ENCODE measurements around the gene ALDOC.
A peak's percentile ranks its signal among the peaks of the same experiment; 100 is the strongest.
"Not testable (repeated sequence)": the region's sequence is repeated elsewhere in the genome, so short reads cannot be mapped to it uniquely, and the experiment has no call there.

ALDOC gene

GRCh38 chr17:28582513-28582912, 5.8 kb upstream of the ALDOC start:
- no peak for DNase-seq (ENCODE audit: low spot score)

GRCh38 chr17:28580959-28581358, 4.3 kb upstream of the ALDOC start:
- DNase-seq (ENCODE audit: low spot score) = no peak

- DNase-seq (ENCODE audit: low spot score) = no peak
These were observed 2.8 kb upstream of the ALDOC start for GRCh38 chr17:28579526-28579925.

- no peak for DNase-seq (ENCODE audit: low spot score)
These were observed 1.8 kb upstream of the ALDOC start for GRCh38 chr17:28578246-28579195.

- DNase-seq (ENCODE audit: low spot score) = no peak
These were observed 750 bp upstream of the ALDOC start for GRCh38 chr17:28577466-28577824.

- not testable (repeated sequence) for DNase-seq (ENCODE audit: low spot score)
These were observed 679 bp downstream of the ALDOC start for GRCh38 chr17:28576016-28576415.

GRCh38 chr17:28575126-28575795, 1.4 kb downstream of the ALDOC start:
- peak; percentile 59 for DNase-seq (ENCODE audit: low spot score)

GRCh38 chr17:28574526-28574925, 2.2 kb downstream of the ALDOC start:
- no peak for DNase-seq (ENCODE audit: low spot score)

- DNase-seq (ENCODE audit: low spot score) = no peak
These were observed 2.7 kb downstream of the ALDOC start for GRCh38 chr17:28573966-28574480.

GRCh38 chr17:28573521-28573920, 3.2 kb downstream of the ALDOC start:
- DNase-seq (ENCODE audit: low spot score) = no peak

- DNase-seq (ENCODE audit: low spot score) = no peak
These were observed 3.7 kb downstream of the ALDOC start for GRCh38 chr17:28573040-28573380.

GRCh38 chr17:28572259-28573039, 4.2 kb downstream of the ALDOC start:
- no peak for DNase-seq (ENCODE audit: low spot score)

- DNase-seq (ENCODE audit: low spot score) = peak; percentile 96
These were observed 5.2 kb downstream of the ALDOC start, which contains the start of gene PIGS for GRCh38 chr17:28571361-28572122. TSS of gene PIGS (minus strand) at chr17:28571524. CDS start at chr17:28571496, 28 bp downstream.

GRCh38 chr17:28570716-28571360, 5.9 kb downstream of the ALDOC start:
- DNase-seq (ENCODE audit: low spot score) = peak; percentile 34

- no peak for DNase-seq (ENCODE audit: low spot score)
These were observed 7.2 kb downstream of the ALDOC start for GRCh38 chr17:28569446-28569845.

GRCh38 chr17:28567604-28568003, 9.1 kb downstream of the ALDOC start:
- no peak for DNase-seq (ENCODE audit: low spot score)

- DNase-seq (ENCODE audit: low spot score) = no peak
These were observed 13.2 kb downstream of the ALDOC start for GRCh38 chr17:28563475-28563874.

GRCh38 chr17:28555022-28555421, 21.7 kb downstream of the ALDOC start:
- DNase-seq (ENCODE audit: low spot score) = no peak

- DNase-seq (ENCODE audit: low spot score) = no peak
These were observed 22.1 kb downstream of the ALDOC start for GRCh38 chr17:28554565-28554964.

- DNase-seq (ENCODE audit: low spot score) = no peak
These were observed 23.6 kb downstream of the ALDOC start for GRCh38 chr17:28553000-28553505.
